Cardiac muscle cell (in vitro differentiated cells and primary cell): ENCODE data around the gene DBF4B. TPM values are rescaled to one million over a fixed set of nuclear protein-coding genes. Genes with fewer than 3 reads are reported as not detected.

Source experiments
- DNase-seq, 2 donors: peaks; one replicate each; pipeline versions ENCODE4 v3.0.0 to v3.0.0-alpha.2; 2010 to 2017; ENCODE audit warnings: low read depth in 1 of 2, low spot score in 1 of 2
- H3K27ac ChIP-seq: fragments of 200-600 bp; sonication (generic); 2 replicates; pipeline ENCODE4 v1.5.1; 2016
- H3K27me3 ChIP-seq: fragments of 200-600 bp; sonication (generic); 2 replicates; pipeline ENCODE4 v1.6.0; 2016; ENCODE audit warnings: control low read depth
- H3K36me3 ChIP-seq: fragments of 200-600 bp; sonication (generic); 2 replicates; pipeline ENCODE4 v1.5.1; 2016; ENCODE audit warnings: control low read depth
- H3K4me1 ChIP-seq: fragments of 200-600 bp; sonication (generic); 2 replicates; pipeline ENCODE4 v1.8.1; 2017; ENCODE audit warnings: low read depth, mild to moderate bottlenecking, mixed run types
- H3K4me3 ChIP-seq: fragments of 200-600 bp; sonication (generic); 2 replicates; pipeline ENCODE4 v1.5.1; 2016; ENCODE audit warnings: mild to moderate bottlenecking
- H3K9me3 ChIP-seq: fragments of 200-600 bp; sonication (generic); 2 replicates; pipeline ENCODE4 v1.5.1; 2017; ENCODE audit warnings: low read depth, mild to moderate bottlenecking, control low read depth
- polyA plus RNA-seq: library from polyadenylated mRNA; unstranded; fragments of >200 nt; fragmentation: Nextera tagmentation; extraction: Ambion mirVana; gene quantifications from 2 replicates; pipeline ENCODE4 v1.2.1, GENCODE V29; 2016
- total RNA-seq: library from RNA; depleted of rRNA; stranded (reverse); fragments of >200 nt; gene quantifications from 2 replicates; pipeline ENCODE4 v1.2.3, GENCODE V29; 2016
- TF ChIP-seq, protein P1 (sequence below): IDR thresholded peaks from 2 replicates; pipeline ENCODE4 v1.5.1; 2012; ENCODE audit warnings: low read depth, mild to moderate bottlenecking, low read length

Gene DBF4B
- total and polyA plus RNA-seq, 2 experiments from 2014 or later: 15.3 to 26.8 TPM

DNA sequence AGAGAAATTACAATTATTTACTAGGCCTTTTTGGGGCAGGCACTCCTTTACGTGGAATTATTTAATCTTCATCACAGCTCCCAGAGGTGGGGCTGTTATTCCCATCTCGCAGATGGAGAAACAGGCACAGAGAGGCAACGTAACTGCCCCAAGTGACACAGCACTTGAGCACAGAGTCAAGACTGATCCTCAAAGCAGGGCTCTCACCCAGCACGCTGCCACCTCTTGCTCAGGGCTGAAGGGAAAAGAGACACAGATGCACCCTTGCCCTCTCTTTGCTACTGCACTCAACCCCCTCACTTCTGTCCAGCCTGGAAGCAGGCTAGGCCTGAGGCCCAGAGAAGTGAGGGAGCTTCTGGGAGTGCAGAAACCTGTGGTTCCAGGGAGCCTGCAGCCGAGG lies 54.7 kb downstream of the DBF4B start:
- DNase-seq: no peak
- TF ChIP-seq, protein P1, sequence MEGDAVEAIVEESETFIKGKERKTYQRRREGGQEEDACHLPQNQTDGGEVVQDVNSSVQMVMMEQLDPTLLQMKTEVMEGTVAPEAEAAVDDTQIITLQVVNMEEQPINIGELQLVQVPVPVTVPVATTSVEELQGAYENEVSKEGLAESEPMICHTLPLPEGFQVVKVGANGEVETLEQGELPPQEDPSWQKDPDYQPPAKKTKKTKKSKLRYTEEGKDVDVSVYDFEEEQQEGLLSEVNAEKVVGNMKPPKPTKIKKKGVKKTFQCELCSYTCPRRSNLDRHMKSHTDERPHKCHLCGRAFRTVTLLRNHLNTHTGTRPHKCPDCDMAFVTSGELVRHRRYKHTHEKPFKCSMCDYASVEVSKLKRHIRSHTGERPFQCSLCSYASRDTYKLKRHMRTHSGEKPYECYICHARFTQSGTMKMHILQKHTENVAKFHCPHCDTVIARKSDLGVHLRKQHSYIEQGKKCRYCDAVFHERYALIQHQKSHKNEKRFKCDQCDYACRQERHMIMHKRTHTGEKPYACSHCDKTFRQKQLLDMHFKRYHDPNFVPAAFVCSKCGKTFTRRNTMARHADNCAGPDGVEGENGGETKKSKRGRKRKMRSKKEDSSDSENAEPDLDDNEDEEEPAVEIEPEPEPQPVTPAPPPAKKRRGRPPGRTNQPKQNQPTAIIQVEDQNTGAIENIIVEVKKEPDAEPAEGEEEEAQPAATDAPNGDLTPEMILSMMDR: no peak
- H3K27ac ChIP-seq: no peak overlapping the region

DNA sequence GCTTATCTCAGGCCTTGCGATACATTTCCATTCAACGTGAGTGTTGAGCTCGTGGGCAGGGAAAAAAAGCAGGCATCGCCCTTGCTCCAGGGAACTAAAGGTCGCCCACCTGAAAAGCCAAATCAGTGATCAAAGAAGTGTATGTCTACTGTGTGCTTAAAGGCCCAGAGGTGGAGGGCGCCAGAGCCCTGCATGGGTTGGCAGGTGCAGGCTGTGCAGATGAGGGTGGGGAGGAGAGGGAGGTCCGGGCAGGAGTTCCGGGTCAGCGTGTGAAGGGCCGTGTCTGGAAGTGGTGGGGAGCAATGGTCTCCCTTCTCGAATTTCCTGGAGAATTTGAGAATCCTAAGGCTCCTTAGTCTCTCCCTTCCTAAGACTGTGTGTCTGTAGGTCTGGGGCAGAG lies 57.5 kb downstream of the DBF4B start:
- peaks cover 26% of the 10 kb centered on the region for H3K4me1 ChIP-seq
- no peaks in the 10 kb centered on the region for H3K36me3 ChIP-seq
- peak overlapping the region; percentile 48 for H3K27ac ChIP-seq
- no peak overlapping the region for H3K4me3 ChIP-seq
- H3K9me3 ChIP-seq: no peaks in the 10 kb centered on the region
- H3K27me3 ChIP-seq: no peaks in the 10 kb centered on the region
- no peak for DNase-seq
- TF ChIP-seq, protein P1: no peak

More for the DNA sequence above, 54.7 kb downstream of the DBF4B start:
- no peak overlapping the region for H3K4me3 ChIP-seq
- H3K36me3 ChIP-seq: no peaks in the 10 kb centered on the region
- no peaks in the 10 kb centered on the region for H3K27me3 ChIP-seq
- H3K4me1 ChIP-seq: peaks cover 20% of the 10 kb centered on the region
- no peaks in the 10 kb centered on the region for H3K9me3 ChIP-seq

DNA sequence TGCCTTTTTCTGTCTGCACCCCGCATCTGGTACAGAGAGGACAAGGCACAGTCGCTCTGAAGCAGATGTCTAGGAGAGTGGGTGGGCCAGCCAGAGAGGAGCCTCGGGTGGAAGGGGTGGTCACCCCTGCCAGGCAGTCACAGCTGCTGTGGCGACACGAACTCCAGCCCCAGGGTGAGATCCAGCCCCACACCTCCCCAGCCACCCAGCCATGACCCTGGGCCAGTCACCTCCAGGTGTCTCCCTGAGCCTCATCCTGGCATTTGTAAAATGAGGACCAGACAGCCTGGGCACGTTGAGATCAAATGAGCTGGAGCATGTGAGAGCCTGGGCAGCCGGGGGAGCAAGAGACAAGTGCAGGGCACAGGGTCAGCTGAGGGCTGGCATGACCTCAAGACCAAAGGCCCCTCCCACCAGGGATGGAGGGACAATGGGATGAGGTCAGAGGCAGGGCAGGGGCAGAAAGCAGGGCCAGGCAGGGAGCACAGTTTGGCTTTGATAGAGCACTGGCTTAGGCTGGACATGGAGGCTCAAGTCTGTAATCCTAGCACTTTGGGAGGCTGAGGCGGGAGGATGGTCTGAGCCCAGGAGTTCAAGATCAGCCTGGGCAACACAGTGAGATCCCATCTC lies 58.1 kb downstream of the DBF4B start:
- H3K27me3 ChIP-seq: no peaks in the 10 kb centered on the region
- TF ChIP-seq, protein P1: no peak
- no peak overlapping the region for H3K4me3 ChIP-seq
- H3K4me1 ChIP-seq: peaks cover 26% of the 10 kb centered on the region
- peak overlapping the region; percentile 48 for H3K27ac ChIP-seq
- H3K36me3 ChIP-seq: no peaks in the 10 kb centered on the region
- DNase-seq: no peak
- no peaks in the 10 kb centered on the region for H3K9me3 ChIP-seq

DNA sequence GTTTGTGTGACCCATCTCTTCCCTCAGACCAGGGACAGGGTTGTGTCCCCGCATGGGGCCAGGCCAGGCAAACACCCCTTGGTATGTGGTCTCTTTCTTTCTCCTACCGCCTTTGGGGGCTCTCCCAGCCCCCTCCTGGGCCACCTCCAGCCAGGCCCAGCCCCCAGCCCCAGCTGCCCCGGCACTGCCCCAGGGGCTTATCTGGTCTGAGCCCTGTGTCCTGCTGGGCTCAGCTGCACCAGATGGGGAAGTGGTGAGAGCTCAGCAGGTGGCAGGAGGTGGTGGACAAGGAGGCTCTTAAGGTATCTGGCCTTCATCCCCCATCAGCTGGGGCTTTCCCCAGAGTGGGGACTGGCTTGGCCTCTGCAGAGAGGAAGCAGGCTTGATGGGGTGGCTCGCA lies 59.0 kb downstream of the DBF4B start:
- no peaks in the 10 kb centered on the region for H3K9me3 ChIP-seq
- TF ChIP-seq, protein P1: no peak
- H3K36me3 ChIP-seq: no peaks in the 10 kb centered on the region
- no peaks in the 10 kb centered on the region for H3K27me3 ChIP-seq
- H3K27ac ChIP-seq: no peak overlapping the region
- H3K4me1 ChIP-seq: peaks cover 26% of the 10 kb centered on the region
- no peak overlapping the region for H3K4me3 ChIP-seq
- DNase-seq: no peak

DNA sequence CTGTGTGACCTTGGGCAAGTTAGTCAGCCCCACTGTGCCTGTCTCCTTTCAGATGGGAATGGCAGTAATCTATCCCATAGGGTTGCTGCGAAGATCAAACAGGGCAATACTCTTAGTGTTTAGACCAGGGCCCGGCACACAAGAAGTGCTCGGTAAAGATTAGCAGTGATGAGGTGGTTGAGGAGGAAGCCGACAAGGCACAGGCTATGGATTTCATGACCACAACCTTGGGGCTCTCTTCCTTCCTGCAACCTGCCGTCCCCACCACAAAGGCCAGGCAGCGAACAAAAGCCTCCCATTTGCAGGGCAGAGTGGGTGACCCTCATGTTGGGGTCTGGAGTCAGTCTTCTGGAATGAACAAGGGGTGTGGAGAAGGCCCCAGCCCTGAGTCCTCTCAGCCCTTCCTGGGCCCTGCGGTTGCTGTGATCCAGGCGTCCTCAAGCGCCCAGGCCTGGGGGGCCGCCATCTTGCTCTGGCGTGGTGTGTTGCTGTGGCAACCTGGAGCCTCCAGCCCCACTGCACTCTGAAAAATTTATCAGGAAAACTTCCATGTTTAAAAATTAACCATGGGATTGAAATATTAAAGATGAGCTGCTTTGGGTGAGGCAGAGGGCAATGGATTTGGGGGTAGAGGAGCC lies 60.2 kb downstream of the DBF4B start:
- Histone ChIP-seq H3K27me3 (no peaks in the 10 kb centered on the region), H3K27ac (no peak overlapping the region), H3K4me1 (peaks cover 26% of the 10 kb centered on the region), H3K36me3 (no peaks in the 10 kb centered on the region), H3K4me3 (no peak overlapping the region), H3K9me3 (no peaks in the 10 kb centered on the region)
- DNase-seq: no peak
- TF ChIP-seq, protein P1: no peak
